ENCODE measurements around the gene IQCK.

IQCK gene

DNA sequence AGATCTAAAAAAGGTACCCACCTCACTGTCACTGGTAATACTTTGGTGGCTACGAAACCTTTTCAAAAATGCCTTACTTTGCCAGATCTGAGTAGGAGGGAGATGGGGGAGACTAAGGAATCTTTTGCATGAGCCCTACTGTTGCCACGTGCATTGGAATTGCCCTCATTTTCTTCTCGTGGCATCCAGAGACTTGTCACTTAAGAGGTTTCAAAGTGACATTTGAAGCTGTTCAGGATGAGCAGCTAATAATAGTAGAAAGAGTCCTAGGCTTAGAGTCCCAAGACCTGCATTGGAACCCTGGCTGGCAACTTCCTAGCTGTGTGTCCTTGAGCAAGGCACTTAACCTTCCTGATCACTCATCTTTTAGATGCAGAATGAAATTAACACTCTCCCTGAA, 123.1 kb downstream of the IQCK start:
- DNase-seq: no peak

DNA sequence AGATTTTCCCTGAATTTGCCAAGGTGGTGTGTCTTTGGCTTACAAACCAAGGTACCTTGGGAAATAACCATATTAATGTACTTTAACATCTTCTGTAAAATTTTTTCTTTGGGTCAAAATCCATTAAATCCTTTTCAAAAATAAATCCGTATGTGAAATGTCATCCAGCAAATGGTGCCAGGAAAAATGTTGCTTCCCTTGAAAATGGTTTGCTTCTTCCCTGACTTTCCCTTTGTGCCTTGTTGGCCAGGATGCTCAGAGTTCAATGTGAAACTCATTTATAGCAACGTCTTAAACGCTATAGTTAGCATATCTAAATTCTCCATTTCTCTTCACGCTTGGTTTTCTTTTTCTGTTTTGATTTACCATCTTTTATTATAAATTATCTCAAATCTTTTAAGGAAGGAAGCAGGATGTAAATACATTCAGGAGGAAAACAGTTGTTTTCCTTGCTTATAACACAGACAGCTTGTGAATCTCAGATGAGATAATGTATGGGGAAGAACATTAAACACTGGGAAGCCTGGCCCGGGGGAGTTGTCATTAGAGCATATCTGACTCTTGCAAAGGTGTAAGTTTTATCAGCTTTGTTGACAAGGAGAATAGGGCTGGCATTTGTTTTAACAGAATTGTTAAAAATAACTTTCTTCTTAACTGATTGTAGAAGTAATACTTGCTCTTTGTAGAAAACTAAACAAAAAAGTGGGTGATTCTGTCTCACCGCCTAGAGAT, 124.5 kb downstream of the IQCK start:
- DNase-seq: peak; percentile 35

DNA sequence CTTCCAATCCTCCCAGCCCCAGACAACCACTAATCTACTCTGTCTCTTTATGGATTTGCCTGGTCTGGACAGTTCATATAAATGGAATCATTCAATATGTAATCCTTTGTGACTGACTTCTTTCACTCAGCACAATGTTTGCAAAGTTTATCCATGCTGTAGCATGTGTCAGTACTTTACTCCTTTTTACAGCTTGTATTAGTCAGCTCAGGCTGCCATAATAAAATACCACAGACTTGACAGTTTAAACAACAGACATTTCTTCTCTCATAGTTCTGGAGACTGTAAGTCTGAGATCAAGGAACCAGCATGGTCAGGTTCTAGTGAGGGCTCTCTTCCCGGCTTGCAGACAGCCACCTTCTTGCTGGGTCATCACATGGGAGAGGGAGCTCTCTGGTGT, 125.3 kb downstream of the IQCK start:
- no peak for DNase-seq

DNA sequence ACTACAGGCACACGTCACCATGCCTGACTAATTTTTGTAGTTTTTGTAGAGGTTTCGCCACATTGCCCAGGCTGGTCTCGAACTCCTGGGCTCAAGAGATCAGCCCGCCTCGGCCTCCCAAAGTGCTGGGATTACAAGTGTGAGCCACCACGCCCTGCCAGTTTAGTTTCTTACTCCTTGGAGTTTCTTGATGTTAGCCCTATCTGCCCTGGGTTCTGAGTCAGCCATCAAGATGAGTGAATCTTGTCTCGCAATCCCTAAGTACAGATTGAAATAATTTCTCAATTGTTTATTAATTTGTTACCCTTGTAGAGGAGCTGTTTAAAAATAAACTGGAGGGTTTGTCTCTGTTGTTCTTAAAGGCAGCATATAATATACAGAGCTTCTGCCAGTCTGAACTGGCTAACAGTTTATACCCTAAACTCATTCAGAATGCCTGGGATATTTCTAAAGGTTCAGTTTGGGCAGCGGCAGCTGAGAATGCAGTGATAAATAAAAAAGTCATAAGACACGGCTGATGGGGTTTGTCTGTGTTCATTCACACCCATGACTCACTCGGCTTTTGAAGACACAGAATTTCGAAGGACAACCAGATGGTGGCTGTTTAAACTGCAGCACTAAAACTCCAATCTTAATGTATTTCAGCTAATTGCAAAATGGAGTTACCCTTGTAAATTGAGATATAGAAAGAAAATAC, 127.0 kb downstream of the IQCK start:
- DNase-seq: no peak

DNA sequence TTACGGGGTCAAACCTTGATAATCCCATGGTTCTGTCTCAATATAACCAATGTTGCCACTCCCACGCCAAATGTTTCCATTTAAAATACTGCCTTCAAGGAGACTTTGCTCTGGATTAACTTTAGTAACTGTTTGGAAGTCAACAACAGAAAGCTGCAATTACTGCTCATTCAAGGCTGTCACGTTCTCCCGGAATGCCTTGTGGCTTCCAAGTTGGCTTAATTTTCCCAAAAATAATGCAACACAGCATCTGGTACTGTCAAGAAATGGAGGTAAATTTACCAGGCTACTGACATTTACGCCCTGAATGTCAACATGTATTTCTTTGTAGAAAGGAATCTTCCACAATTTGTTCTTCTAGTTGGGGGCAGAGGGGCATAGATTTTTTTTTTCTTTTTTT, 128.4 kb downstream of the IQCK start:
- DNase-seq: no peak

DNA sequence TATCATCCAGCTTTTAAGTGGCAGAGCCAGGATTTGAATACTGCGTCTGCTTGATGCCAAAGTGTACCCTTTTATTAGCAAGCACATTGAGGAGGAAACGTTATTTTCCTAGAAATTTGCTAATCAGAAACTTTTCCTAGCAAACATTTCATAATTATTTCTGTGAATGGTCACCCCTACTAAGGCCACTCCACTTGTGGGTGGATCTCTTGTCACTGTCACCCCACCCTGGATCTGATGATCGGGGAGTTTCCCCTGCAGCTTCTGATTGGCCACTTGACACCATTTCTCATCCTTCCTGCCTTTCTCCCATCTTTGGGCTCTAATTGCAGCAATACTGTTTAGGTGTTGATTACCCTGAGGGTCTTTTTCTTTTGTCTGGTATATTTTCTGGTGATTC, 130.7 kb downstream of the IQCK start:
- no peak for DNase-seq

DNA sequence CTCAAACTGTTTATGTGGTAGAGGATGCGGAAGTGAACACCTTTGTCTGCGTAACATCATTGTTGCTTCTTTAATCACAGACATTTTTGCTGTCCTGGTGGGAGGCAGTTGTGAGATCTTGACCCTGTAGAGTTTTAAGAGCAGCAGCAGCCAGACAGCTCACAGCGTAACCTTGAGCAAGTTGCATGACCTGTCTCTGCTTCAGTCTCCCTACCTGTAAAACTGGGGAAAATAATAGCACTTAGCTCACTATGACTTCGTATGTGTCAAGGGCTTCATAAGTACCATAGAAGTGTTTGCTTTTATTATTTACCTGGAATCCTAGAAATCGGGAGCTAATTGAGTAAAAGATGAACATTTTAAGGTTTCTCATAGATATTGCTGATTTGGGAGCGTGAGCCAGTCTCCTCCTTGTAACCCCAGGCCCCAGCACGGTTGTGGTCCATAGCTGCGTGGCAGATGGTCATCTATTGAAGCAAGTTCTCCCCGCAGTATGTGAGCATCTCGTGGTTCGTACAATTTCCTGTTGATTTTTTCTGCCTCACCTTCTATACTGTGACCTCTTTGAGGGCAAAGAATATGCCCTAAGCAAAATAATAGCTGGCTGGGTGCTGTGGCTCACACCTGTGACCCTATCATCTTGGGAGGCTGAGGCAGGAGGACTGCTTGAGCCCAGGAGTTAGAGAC, 132.2 kb downstream of the IQCK start:
- DNase-seq: no peak

DNA sequence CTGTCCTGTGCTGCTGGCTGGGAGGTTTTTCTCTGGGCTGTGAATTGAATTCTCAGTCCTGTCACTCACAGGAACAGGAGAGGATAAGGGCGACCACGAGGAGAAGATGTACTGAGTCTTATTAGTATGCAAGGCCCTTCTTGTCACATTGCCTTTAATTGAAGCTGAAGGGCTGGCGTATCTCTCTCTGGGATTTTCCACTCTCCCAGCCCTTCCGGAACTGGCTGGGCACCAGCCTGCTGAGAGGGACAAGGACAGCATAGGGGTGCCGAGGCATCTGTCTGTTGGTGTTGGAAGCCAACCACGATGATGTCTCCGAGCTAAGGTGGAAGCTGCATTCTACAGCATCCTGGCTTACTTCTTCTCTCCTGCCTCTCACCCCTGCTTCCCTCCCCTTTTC, 133.4 kb downstream of the IQCK start:
- no peak for DNase-seq

DNA sequence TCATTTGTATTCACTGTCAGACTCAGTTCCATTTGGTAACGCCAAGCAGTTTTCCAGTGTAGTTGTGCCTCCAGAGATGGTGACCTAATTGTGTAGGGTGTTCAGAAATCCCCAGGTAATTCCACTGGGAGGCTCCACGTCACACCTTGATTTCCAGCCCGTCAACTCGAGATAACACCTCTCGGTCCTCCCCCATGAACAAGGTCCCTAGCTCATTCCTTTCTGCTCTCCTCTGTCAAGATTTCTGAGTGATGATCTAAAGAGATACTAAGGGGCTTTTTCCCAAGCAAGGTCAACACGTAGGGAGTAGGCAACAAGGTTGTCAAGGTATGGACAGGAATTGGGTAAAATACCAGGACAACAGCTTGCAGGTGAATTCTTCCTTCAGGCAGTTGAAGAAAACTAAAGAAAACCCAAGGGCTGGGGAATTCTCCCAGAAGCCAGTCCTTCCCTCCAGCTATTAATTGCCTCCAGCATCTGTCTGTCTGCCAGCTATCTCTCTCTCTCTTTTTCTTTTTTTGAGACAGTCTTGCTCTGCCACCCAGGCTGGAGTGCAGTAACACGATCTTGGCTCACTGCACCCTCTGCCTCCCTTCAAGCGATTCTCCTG, 135.2 kb downstream of the IQCK start:
- DNase-seq: no peak

DNA sequence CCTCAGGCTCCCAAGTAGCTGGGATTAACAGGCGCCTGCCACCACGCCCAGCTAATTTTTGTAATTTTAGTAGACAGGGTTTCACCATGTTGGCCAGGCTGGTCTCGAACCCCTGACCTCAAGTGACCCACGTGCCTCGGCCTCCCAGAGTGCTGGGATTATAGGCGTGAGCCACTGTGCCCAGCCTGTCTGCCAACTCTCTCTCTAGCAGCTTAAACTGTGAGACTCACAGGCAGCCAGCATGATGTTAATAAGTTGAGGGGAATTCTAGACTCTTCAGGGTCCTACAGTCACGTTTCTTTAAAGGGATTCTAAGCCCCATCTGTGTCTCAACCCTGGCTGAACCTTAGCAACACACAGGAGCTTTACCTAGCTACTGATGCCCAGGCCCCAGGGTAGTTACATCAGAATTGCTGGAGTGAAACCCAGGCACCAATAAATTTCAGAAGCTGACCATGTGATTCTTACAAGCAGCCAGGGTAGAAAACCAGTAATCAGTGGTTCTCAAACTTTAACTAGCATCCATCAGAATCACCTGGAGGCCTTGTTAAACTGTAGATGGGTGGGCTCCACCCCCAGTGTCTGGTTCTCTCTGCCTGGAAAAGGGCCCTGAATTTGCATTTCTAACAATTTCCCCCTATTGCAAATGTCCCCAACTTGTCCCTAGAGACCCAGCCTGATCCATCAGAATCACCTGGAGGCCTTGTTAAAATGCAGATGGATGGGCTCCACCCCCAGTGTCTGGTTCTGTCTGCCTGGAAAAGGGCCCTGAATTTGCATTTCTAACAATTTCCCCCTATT, 135.9 kb downstream of the IQCK start:
- DNase-seq: no peak

GRCh38 chr16:19854543-19854876, 136.4 kb downstream of the IQCK start:
- no peak for DNase-seq

DNA sequence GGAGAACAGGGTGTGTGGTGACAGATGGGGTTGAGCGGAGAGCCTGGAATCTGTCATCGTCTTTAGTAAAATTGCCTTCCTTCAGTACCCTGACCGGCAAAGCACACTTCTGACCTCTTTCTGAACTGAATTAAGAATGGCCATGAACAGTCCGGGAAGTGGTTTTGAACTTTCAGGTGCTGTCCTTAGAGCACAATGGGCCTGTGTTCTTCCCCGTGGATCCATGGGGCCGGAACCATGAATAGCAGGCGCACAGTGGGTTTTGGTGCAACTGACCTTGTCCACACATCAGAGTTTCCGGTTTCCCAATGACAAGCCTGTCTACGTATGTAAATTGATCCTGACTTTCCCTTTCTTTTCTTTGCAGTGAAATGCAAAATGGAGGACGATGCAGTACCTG, 138.0 kb downstream of the IQCK start:
- no peak for DNase-seq

GRCh38 chr16:19857593-19858339, 139.7 kb downstream of the IQCK start:
- no peak for DNase-seq

DNA sequence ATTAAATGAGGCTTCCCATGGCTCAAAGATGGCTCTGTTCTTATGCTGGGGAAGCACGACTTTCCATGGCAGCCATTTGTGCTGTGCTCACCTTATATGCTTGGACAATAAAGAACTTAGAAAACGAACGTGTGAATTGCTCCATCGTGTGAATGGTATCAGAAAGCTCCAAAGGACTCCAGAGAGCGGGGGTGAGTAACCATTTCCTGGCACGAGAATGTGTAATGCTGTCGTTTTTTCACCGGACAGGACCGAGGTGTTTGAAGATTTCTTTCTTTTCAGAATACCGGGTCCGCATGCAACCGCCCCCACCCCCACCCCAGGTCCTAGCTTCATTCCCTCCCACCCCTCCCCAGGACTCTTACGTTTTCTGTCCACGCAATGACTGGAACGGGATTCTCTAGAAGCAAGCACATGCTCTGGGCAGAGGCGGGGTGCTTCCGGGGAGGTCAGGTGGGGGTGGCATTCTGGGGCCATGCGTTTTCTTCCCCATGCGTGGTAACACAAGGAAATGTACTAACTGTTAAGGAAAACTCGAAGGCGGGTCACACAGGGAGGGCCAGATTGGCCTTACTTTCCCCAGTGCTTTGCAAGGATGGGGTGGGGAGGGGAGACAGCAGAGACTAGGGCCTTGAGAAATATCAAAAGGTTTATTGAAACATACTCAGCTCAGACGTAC, 140.4 kb downstream of the IQCK start:
- no peak for DNase-seq

DNA sequence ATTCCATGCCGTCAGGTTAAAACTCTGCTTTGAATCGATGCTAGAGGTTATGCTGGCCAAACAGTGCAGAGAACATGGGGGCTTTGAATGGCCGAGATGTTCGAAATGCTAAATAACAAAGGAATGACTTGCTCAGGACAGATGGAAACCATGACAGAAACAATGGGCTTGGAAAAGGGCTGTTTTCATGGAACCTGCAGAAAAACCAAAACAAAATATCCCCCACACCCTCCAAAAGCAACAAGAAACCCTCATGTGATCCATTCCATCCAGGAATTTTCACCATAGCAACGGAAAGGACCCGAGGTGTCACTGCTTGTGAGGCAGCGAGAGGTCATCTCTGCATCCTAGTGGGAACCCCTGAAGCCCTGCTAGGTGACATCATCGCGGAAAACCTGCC, 141.1 kb downstream of the IQCK start:
- no peak for DNase-seq

DNA sequence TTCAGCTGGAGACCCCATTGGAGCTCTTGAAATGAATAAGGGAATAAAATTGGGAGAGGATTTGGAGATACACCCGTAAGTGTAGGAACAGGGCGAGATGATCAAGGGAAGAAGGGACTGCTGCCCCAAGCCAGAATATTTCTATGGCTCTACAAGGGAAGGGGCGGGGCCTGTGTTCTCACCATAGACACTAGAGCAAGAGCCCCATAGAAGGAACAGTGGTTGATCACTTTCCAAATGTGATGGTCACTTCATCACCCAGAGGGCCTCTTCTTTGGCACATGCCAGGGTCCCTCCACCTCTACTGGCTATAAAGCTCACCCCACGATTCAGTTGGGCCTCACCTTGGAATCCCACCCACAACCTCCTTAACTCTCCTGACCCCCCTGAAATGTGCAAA, 141.5 kb downstream of the IQCK start:
- no peak for DNase-seq

DNA sequence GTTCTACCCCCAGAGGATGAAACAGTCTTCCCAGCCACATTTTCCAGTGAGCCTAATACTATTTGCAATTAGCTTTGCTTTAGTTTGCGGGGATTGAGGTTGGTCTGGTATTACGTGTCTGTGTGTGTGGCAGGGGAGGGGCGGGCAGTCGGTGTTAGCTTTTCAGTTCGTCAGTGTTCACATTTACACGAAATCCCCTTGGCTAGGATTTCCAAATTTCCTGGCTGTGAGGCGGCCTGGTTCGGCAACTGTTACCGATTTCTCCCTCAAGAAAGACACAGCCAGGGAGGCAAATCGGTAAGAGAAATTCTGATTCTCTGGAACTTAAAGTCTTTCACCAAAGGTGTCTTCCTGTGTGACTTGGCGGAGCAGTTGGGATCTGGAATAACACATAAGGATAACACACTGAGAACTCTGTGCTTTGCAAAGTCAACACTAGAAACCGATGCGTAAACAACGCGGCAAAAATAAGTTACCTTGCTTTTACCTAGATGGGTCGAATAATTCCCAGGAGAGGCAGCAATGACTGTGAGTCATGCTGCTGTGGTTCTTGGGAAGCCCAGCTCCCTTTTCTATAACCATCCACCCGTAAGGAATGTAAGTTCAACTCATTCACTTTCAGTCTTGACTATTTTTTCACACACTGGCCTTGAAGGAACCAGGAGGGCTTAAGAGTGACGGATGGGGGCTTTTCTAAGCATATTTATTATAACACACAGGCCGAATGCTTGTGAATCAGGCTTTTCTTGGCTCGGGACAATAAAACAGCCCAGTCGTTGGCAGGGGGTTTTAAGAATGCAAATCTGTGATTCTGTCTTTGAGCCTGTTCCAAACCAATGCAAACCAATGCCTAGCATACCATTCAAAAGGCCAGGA, 142.3 kb downstream of the IQCK start:
- no peak for DNase-seq

DNA sequence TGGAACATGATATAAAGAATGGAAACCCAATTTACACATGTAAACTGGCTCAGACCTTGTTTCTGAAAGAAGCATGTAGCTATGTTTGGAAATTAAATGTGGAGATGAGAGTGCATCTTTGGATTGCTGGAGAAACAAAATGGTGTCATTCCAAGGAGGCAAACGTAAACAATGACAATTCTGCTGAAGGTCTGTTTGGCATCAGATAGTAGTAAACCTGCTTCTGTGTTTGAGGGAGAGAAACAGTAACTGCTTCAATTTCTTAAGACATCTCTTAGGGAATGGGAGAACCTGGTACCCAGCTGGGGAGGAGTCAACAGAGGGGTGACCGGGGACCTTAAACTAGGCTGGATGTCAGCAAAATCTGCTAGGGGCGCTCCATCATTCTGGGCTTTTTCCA, 143.1 kb downstream of the IQCK start:
- no peak for DNase-seq

DNA sequence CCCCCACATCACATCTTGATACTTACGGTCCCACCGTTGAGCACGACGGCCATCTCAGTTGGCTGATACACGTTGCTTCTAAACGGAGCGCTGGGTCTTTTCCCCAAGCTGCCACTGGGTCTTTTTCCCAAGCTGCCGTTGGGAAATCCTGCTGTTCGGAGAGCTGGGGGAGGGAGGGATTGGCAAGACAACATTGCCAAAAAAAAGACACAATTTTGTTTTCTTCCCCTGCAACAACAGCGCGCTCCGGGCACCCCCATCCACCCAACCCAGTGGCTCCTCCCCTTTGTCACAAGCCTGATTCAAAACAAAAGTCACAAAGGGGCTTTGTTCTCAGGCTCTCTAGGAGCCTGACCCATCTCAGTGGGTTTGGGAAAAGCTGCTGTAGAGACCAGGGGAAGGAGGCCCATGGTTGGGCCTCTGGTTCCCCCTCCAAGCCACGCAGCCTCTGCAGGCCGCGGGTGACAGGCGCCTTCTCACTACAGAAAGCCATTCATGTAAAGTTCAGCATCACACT, 143.8 kb downstream of the IQCK start:
- DNase-seq: no peak

- DNase-seq: no peak
These were observed 145.9 kb downstream of the IQCK start for GRCh38 chr16:19863990-19864389.

All from OCI-M1 (cell line).